Esophagus (tissue), 2 donors: ENCODE results near the gene THEMIS. TPM values are rescaled to one million over a fixed set of nuclear protein-coding genes. Genes with fewer than 3 reads are reported as not detected.

ENCODE experiments used
- H3K27ac ChIP-seq, 2 donors: one replicate each; pipeline ENCODE4 v1.5.1; 2013; ENCODE audit warnings: low read depth in 2 of 2, mild to moderate bottlenecking in 2 of 2, inconsistent platforms in 1 of 2, low read length in 1 of 2, moderate library complexity in 1 of 2
- H3K27me3 ChIP-seq, 2 donors: one replicate each; pipeline ENCODE4 v1.6.1; 2013; ENCODE audit warnings: low read length in 2 of 2, control low read depth in 1 of 2, mild to moderate bottlenecking in 1 of 2; ENCODE audit not compliant: insufficient read depth in 2 of 2, control insufficient read depth in 1 of 2
- H3K36me3 ChIP-seq, 2 donors: one replicate each; pipeline ENCODE4 v1.6.1; 2013; ENCODE audit warnings: low read length in 1 of 2; ENCODE audit not compliant: control insufficient read depth in 2 of 2, insufficient read depth in 2 of 2
- H3K4me1 ChIP-seq, 2 donors: one replicate each; pipeline ENCODE4 v1.6.1; 2013; ENCODE audit warnings: low read length in 1 of 2; ENCODE audit not compliant: control insufficient read depth in 2 of 2, insufficient read depth in 2 of 2
- H3K4me3 ChIP-seq, 2 donors: one replicate each; pipeline ENCODE4 v1.5.1; 2013; ENCODE audit warnings: low read length in 2 of 2, mild to moderate bottlenecking in 2 of 2, low read depth in 1 of 2, moderate library complexity in 1 of 2
- H3K9me3 ChIP-seq, 2 donors: one replicate each; pipeline ENCODE4 v1.6.1; 2013; ENCODE audit warnings: mild to moderate bottlenecking in 2 of 2, low read depth in 1 of 2, low read length in 1 of 2, moderate library complexity in 1 of 2; ENCODE audit not compliant: control insufficient read depth in 2 of 2, insufficient read depth in 1 of 2
- WGBS, 2 donors: extraction: QIAGEN DNeasy Blood & Tissue Kit; methylation state at CpG; one replicate each; pipeline ENCODE4 v1.1.7; 2013; 5-methylcytosine and 5-hydroxymethylcytosine counted together
- polyA plus RNA-seq, 2 donors: library from polyadenylated mRNA; stranded (reverse); fragments of 200-250 nt; gene quantifications; one replicate each; pipeline ENCODE4 v1.2.3, GENCODE V29; 2013
- donor health status: healthy with polysubstance abuse.
- donor health status: Bipolar disorder and iron deficiency.

The THEMIS gene
- polyA plus RNA-seq, 2 donors = 0.20 to 0.22 TPM

DNA sequence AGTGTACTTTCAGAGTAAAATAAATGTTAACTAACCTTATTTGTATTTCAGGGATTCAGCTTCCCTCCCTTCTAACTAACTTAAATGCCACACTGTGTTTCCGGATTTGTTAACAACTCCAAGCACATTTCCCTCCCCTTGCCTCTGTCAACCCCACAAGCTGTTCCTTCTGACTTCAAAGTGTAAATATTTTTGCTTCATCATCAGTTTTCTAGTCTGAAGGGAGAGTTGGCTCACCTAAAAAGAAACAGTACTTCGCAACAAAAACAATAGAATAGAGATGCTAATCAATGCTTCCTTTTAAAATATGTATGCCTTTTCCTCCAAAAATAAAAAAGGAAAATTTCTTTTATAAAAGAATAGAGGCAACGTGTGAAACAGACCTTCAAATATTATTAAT, 132.6 kb downstream of the THEMIS start:
- Histone ChIP-seq H3K27me3 (no peaks in the 10 kb centered on the region), H3K9me3 (no peaks in the 10 kb centered on the region), H3K4me1 (no peaks in the 10 kb centered on the region), H3K4me3 (no peak overlapping the region), H3K27ac (no peak overlapping the region), H3K36me3 (no peaks in the 10 kb centered on the region)
- WGBS, 2 donors = 38 to 45% methylated on average over 3 of the region's 3 CpGs

DNA sequence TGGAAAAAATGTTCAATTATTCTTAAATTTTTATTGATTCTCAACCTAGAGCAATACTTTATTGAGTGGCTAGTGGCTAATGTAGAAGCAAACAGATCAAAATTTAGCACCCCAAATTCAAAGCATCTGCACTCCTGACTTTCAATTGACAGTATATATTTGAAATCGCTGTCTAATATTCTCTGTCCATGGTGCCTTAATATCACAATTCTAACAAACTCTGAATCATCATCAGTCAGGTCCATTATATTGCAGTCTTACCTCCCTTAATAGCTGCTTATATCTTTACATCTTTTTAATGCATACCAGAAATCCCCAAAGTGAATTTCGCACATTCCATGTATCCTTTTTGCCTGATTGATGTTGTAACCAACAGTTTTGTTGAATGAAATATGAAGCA, 134.9 kb downstream of the THEMIS start:
- 92 to 95% methylated on average over 2 of the region's 2 CpGs for WGBS, 2 donors

DNA sequence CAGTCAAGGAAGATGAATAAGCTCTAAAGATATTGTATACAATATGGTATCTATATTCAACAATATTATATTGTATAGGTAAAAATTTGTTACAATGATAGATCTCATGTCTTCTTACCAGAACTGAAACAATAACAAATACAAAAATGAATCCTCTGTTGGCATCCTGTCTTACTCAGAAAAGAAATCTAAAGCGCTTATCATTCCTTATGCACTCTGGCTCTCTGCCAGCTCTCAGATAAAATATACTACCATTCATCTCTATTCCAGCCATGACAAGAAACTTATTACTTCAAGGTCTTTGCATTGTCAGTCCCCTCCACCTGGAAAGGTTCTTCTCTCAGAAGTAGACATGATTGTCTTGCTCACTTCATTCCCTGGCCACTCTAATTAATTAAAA, 138.6 kb downstream of the THEMIS start:
- Histone ChIP-seq H3K9me3 (no peaks in the 10 kb centered on the region), H3K27ac (no peak overlapping the region), H3K27me3 (no peaks in the 10 kb centered on the region), H3K4me3 (no peak overlapping the region), H3K36me3 (no peaks in the 10 kb centered on the region), H3K4me1 (no peaks in the 10 kb centered on the region)
- WGBS, 2 donors = 66 to 76% methylated on average over 1 of the region's 1 CpG

More for the DNA sequence above, 134.9 kb downstream of the THEMIS start:
- H3K36me3 ChIP-seq = no peaks in the 10 kb centered on the region
- no peak overlapping the region for H3K4me3 ChIP-seq
- no peaks in the 10 kb centered on the region for H3K27me3 ChIP-seq
- H3K4me1 ChIP-seq = no peaks in the 10 kb centered on the region
- H3K9me3 ChIP-seq = no peaks in the 10 kb centered on the region
- H3K27ac ChIP-seq = no peak overlapping the region

DNA sequence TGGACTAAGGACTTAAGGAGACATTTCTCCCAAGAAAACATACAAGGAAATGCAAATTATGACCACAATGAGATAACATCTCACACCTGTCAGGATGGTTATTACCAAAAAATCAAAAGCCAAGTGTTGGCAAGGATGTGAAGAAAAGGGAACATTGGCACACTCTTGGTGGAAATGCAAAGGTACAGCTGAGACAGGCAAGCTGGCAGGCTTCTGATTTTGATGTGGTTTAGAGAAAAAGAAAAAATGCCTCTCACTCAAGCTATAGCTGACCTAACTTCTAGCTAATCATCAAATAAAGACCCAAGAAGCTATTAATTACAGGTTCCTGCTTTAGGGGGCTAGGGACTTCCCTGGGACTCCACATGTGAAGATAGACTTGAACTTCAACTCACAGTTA, 139.8 kb downstream of the THEMIS start:
- no peak overlapping the region for H3K27ac ChIP-seq
- H3K9me3 ChIP-seq = no peaks in the 10 kb centered on the region
- no peak overlapping the region for H3K4me3 ChIP-seq
- H3K4me1 ChIP-seq = no peaks in the 10 kb centered on the region
- no peaks in the 10 kb centered on the region for H3K36me3 ChIP-seq
- no peaks in the 10 kb centered on the region for H3K27me3 ChIP-seq

DNA sequence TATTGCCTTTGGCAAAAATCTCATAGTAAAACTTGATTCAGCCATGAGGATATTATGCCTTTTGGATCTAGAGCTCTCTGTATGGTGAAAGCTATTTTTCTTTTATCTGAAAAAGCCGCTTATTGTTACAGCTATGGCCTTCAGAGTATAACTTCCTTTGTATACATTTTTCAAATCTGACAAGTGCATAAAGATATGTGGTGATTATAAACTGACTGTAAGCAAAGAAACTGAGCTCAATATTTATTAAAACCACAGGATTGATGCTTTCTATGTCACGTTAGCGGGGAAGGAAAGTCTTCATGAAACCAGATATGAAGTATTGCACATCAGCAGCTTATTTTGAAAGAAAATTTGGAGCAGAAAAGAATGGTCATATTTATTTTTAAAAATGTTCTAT, 151.8 kb downstream of the THEMIS start:
- WGBS, 2 donors = 79 to 84% methylated on average over 3 of the region's 3 CpGs

DNA sequence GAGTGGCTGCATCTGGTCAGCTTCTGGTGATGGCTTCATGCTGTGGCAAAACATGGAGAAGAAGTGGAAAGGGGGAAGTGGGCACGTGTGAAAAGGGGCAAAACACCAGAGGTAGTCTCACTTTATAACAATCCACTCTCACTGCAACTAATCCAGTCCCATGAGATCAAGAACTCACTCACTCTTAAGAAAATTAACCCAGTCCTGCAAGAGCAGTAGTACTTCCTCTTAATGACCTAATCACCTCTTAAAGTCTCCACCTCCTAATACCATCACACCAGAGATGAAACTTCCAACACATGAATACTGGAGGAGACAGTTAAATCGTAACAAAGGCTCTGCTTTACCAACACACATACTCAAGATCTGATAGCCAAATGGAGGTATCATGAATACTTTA, 152.6 kb downstream of the THEMIS start:
- Histone ChIP-seq H3K27me3 (no peaks in the 10 kb centered on the region), H3K4me3 (no peak overlapping the region), H3K9me3 (no peaks in the 10 kb centered on the region), H3K4me1 (no peaks in the 10 kb centered on the region), H3K36me3 (no peaks in the 10 kb centered on the region), H3K27ac (no peak overlapping the region)
- 55 to 65% methylated on average over 2 of the region's 2 CpGs for WGBS, 2 donors

More for the DNA sequence above, 151.8 kb downstream of the THEMIS start:
- Histone ChIP-seq H3K36me3 (no peaks in the 10 kb centered on the region), H3K27me3 (no peaks in the 10 kb centered on the region), H3K9me3 (no peaks in the 10 kb centered on the region), H3K27ac (no peak overlapping the region), H3K4me1 (no peaks in the 10 kb centered on the region), H3K4me3 (no peak overlapping the region)

DNA sequence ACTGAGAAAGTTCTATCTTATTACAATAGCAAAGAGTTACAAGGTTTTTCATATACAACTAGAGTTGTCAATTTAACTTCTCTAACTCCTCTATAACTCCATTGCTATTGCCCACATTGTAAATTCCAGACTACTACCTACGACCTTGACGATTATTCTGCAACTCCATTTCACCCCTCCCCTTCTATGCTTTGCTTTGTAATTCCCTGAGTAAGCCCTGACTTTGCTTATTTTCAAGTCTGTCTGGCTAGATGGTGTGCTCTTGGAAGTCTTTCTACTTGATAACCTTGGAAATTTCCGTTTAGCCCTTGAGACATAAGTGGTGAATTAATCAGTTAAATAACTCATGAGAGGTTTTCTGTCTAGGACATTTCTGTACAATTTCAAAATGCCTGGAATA, 162.4 kb downstream of the THEMIS start:
- H3K4me3 ChIP-seq = no peak overlapping the region
- H3K9me3 ChIP-seq = no peaks in the 10 kb centered on the region
- WGBS, 2 donors = 76 to 84% methylated on average over 3 of the region's 3 CpGs
- H3K36me3 ChIP-seq = no peaks in the 10 kb centered on the region
- H3K27ac ChIP-seq = no peak overlapping the region
- no peaks in the 10 kb centered on the region for H3K4me1 ChIP-seq
- H3K27me3 ChIP-seq = no peaks in the 10 kb centered on the region

DNA sequence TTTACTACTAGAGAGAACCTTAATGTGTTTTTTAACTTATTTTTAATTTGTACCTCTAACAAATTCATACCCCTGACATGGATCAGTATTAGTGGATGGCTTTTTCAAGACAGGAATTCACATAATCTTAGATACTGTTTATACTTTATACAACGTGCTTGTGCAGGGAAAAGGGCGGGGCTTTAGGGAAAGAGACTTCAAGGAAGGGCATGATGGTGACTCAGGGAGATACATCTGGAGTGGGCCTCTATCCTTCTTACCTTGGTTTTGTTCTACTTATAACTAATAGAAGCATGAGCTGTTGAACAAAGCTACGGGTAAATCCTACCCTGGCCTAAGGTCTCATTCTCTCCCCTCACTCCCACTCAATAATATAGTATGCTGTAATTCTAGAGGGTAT, 163.1 kb downstream of the THEMIS start:
- H3K36me3 ChIP-seq = no peaks in the 10 kb centered on the region
- no peaks in the 10 kb centered on the region for H3K9me3 ChIP-seq
- H3K27me3 ChIP-seq = no peaks in the 10 kb centered on the region
- WGBS, 2 donors = 68% methylated on average over 3 of the region's 3 CpGs
- no peak overlapping the region for H3K4me3 ChIP-seq
- H3K27ac ChIP-seq = no peak overlapping the region
- no peaks in the 10 kb centered on the region for H3K4me1 ChIP-seq

DNA sequence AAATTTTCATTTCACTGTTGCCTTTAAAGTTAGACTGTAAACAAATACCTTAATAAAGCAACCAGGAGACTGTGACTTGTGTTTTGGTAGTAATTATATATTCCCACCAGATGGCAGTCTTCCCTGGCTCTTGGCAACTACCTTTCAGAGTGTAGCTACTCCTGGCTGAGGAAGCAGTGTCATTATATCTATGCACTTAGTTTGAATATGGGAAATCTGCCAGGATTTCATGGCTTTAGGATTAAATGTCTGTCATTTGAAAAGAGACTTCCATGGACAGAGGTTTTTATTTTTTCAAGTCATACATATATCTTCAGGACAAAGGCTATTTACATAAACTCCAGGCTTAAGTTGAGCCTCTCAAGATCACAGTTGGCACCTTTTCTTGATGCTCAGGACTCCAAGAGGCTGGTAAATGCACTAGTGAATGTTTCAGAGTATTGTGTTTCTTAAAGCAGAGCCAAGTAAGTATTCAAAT, 163.8 kb downstream of the THEMIS start:
- Histone ChIP-seq H3K36me3 (no peaks in the 10 kb centered on the region), H3K27me3 (no peaks in the 10 kb centered on the region), H3K4me1 (no peaks in the 10 kb centered on the region), H3K4me3 (no peak overlapping the region), H3K9me3 (no peaks in the 10 kb centered on the region), H3K27ac (no peak overlapping the region)

DNA sequence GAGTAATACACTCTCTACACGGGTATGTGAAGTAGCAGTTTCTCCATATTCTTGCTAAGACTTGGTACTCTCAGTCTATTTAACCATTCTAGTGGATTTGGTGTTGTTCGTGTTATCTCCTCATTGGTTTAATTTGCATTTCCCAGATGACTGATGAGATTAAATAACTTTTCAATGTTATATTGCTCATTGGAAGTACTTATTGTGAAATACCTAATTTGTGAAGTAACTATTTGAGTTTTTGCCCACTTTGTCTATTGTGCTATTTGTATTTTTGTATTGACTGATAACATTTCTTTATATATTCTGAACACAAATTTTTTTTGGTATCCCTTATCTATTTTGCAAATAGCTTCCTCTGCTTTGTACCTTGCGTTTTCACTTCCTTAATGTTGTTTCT, 167.9 kb downstream of the THEMIS start:
- Histone ChIP-seq H3K9me3 (no peaks in the 10 kb centered on the region), H3K36me3 (no peaks in the 10 kb centered on the region), H3K4me1 (no peaks in the 10 kb centered on the region), H3K4me3 (no peak overlapping the region), H3K27me3 (no peaks in the 10 kb centered on the region), H3K27ac (no peak overlapping the region)
- 74 to 78% methylated on average over 3 of the region's 3 CpGs for WGBS, 2 donors
